Neural cell (in vitro differentiated cells): ENCODE data around the gene GTF2IRD1. TPM values are rescaled to one million over a fixed set of nuclear protein-coding genes. Genes with fewer than 3 reads are reported as not detected.
A peak's percentile ranks its signal among the peaks of the same experiment; 100 is the strongest.

ENCODE experiments used
- H2AFZ ChIP-seq: fragments of 200-600, 300-800 bp; sonication (generic), shearing (Covaris generic); 2 replicates; pipeline ENCODE4 v1.6.0; 2014; ENCODE audit warnings: low read depth, mild to moderate bottlenecking, antibody characterized with exemption, low read length, moderate library complexity
- H3F3A ChIP-seq: fragments of 200-600 bp; shearing (Covaris generic); 2 replicates; pipeline ENCODE4 v1.6.1; 2016; ENCODE audit warnings: mild to moderate bottlenecking, moderate library complexity, mixed read lengths, antibody characterized with exemption, low read length; ENCODE audit not compliant: insufficient read depth, poor library complexity, severe bottlenecking
- H3K27ac ChIP-seq: fragments of 200-600, 300-800 bp; sonication (generic), shearing (Covaris generic); 2 replicates; pipeline ENCODE4 v1.5.1; 2014; ENCODE audit warnings: mild to moderate bottlenecking, low read length, moderate library complexity
- H3K27me3 ChIP-seq: fragments of 300-800, 200-600 bp; sonication (generic), shearing (Covaris generic); 2 replicates; pipeline ENCODE4 v1.6.0; 2014; ENCODE audit warnings: mild to moderate bottlenecking, low read depth, low read length, moderate library complexity; ENCODE audit not compliant: insufficient read depth
- H3K36me3 ChIP-seq: fragments of 300-800, 200-600 bp; sonication (generic), shearing (Covaris generic); 2 replicates; pipeline ENCODE4 v1.5.1; 2014; ENCODE audit warnings: mild to moderate bottlenecking, antibody characterized with exemption, low read length, moderate library complexity; ENCODE audit not compliant: insufficient read depth
- H3K4me2 ChIP-seq: fragments of 300-800, 200-600 bp; sonication (generic), shearing (Covaris generic); 2 replicates; pipeline ENCODE4 v1.6.0; 2014; ENCODE audit warnings: mild to moderate bottlenecking, low read length
- H3K4me3 ChIP-seq: fragments of 300-800, 200-600 bp; sonication (generic), shearing (Covaris generic); 2 replicates; pipeline ENCODE4 v1.5.1; 2014; ENCODE audit warnings: mild to moderate bottlenecking, low read length, moderate library complexity
- H3K79me2 ChIP-seq: fragments of 200-600 bp; shearing (Covaris generic); replicated peaks from 2 replicates; pipeline ENCODE4 v1.6.0; 2014; ENCODE audit warnings: mild to moderate bottlenecking, low read length, moderate library complexity; ENCODE audit not compliant: insufficient read depth
- H3K9ac ChIP-seq: fragments of 300-800, 200-600 bp; sonication (generic), shearing (Covaris generic); 2 replicates; pipeline ENCODE4 v1.6.1; 2016; ENCODE audit warnings: mild to moderate bottlenecking, low read length, mixed read lengths
- H3K9me2 ChIP-seq: fragments of 200-600 bp; shearing (Covaris generic); 2 replicates; pipeline ENCODE4 v1.6.1; 2016; ENCODE audit warnings: mild to moderate bottlenecking, low read length, mixed read lengths; ENCODE audit not compliant: insufficient read depth
- H3K9me3 ChIP-seq: fragments of 200-600, 300-800 bp; sonication (generic), shearing (Covaris generic); 2 replicates; pipeline ENCODE4 v1.6.1; 2016; ENCODE audit warnings: mild to moderate bottlenecking, mixed run types, low read length, moderate library complexity, mixed read lengths
- H4K20me1 ChIP-seq: fragments of 200-600 bp; shearing (Covaris generic); 2 replicates; pipeline ENCODE4 v1.6.1; 2016; ENCODE audit warnings: mild to moderate bottlenecking, mixed run types; ENCODE audit not compliant: insufficient read depth
- EP300 ChIP-seq: fragments of 450-650 bp; conservative IDR thresholded peaks from 2 replicates; pipeline ENCODE4 v1.6.1; 2014; ENCODE audit warnings: antibody characterized with exemption, mild to moderate bottlenecking, moderate library complexity; ENCODE audit not compliant: poor library complexity, severe bottlenecking
- EZH2 ChIP-seq: fragments of 200-600, 300-800 bp; shearing (Covaris generic), sonication (generic); IDR thresholded peaks from 2 replicates; pipeline ENCODE4 v1.6.1; 2014; ENCODE audit warnings: antibody characterized with exemption, low read length, borderline replicate concordance, mild to moderate bottlenecking; ENCODE audit not compliant: insufficient read depth, poor library complexity, severe bottlenecking
- MXI1 ChIP-seq: fragments of 450-650 bp; conservative IDR thresholded peaks from 2 replicates; pipeline ENCODE4 v1.6.1; 2014; ENCODE audit warnings: antibody characterized with exemption, mild to moderate bottlenecking; ENCODE audit not compliant: poor library complexity, severe bottlenecking
- POLR2AphosphoS5 ChIP-seq: IDR thresholded peaks from 2 replicates; pipeline ENCODE4 v1.6.1; 2012
- RAD21 ChIP-seq: fragments of 450-650 bp; conservative IDR thresholded peaks from 2 replicates; pipeline ENCODE4 v1.6.1; 2014; ENCODE audit warnings: antibody characterized with exemption, mild to moderate bottlenecking, moderate library complexity
- REST ChIP-seq: IDR thresholded peaks from 2 replicates; pipeline ENCODE4 v1.6.1; 2012; ENCODE audit warnings: borderline replicate concordance
- SMC3 ChIP-seq: fragments of 450-650 bp; conservative IDR thresholded peaks from 2 replicates; pipeline ENCODE4 v1.6.1; 2014; ENCODE audit warnings: antibody characterized with exemption, mild to moderate bottlenecking, moderate library complexity; ENCODE audit not compliant: poor library complexity
- TAF1 ChIP-seq: IDR thresholded peaks from 2 replicates; pipeline ENCODE4 v1.6.1; 2012; ENCODE audit warnings: low read depth
- polyA plus RNA-seq: library from polyadenylated mRNA; depleted of rRNA; stranded (reverse); fragments of >200 nt; gene quantifications from 2 replicates; pipeline ENCODE4 v1.2.3, GENCODE V29; 2014
- TF ChIP-seq, protein P1 (sequence below): fragments of 450-650 bp; IDR thresholded peaks from 2 replicates; pipeline ENCODE4 v1.5.1; 2014; ENCODE audit warnings: antibody characterized with exemption, mild to moderate bottlenecking, moderate library complexity; ENCODE audit not compliant: poor library complexity, severe bottlenecking

Gene GTF2IRD1
- polyA plus RNA-seq, 1 donor from 2014 or later: 31.9 TPM

GRCh38 chr7:74464931-74465886 is 11.5 kb downstream of the GTF2IRD1 start:
- Histone ChIP-seq H2AFZ (no peak overlapping the region), H3K27ac (no peak overlapping the region), H3K4me3 (no peak overlapping the region), H4K20me1 (peaks cover 13% of the 10 kb centered on the region), H3K9me3 (no peaks in the 10 kb centered on the region), H3K79me2 (peaks cover 55% of the 10 kb centered on the region), H3K9ac (no peak overlapping the region), H3K4me2 (no peak overlapping the region), H3K36me3 (no peaks in the 10 kb centered on the region), H3K27me3 (no peaks in the 10 kb centered on the region), H3F3A (no peaks in the 10 kb centered on the region), H3K9me2 (no peaks in the 10 kb centered on the region)
- TF ChIP-seq POLR2AphosphoS5: no peak
- TF ChIP-seq, protein P1, sequence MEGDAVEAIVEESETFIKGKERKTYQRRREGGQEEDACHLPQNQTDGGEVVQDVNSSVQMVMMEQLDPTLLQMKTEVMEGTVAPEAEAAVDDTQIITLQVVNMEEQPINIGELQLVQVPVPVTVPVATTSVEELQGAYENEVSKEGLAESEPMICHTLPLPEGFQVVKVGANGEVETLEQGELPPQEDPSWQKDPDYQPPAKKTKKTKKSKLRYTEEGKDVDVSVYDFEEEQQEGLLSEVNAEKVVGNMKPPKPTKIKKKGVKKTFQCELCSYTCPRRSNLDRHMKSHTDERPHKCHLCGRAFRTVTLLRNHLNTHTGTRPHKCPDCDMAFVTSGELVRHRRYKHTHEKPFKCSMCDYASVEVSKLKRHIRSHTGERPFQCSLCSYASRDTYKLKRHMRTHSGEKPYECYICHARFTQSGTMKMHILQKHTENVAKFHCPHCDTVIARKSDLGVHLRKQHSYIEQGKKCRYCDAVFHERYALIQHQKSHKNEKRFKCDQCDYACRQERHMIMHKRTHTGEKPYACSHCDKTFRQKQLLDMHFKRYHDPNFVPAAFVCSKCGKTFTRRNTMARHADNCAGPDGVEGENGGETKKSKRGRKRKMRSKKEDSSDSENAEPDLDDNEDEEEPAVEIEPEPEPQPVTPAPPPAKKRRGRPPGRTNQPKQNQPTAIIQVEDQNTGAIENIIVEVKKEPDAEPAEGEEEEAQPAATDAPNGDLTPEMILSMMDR: no peak
- no peak for TF ChIP-seq RAD21
- no peak for TF ChIP-seq EP300
- no peak for TF ChIP-seq SMC3

- H3F3A ChIP-seq: no peaks in the 10 kb centered on the region
- H3K27ac ChIP-seq: peak overlapping the region; percentile 21
- H4K20me1 ChIP-seq: peaks cover 13% of the 10 kb centered on the region
- H3K36me3 ChIP-seq: no peaks in the 10 kb centered on the region
- H3K9me3 ChIP-seq: no peaks in the 10 kb centered on the region
- H3K4me3 ChIP-seq: no peak overlapping the region
- no peak overlapping the region for H3K4me2 ChIP-seq
- peaks cover 54% of the 10 kb centered on the region for H3K79me2 ChIP-seq
- H3K9ac ChIP-seq: peak overlapping the region; percentile 29
- no peaks in the 10 kb centered on the region for H3K9me2 ChIP-seq
- H2AFZ ChIP-seq: no peak overlapping the region
- TF ChIP-seq REST (no peak), EZH2 (no peak), TAF1 (no peak), EP300 (no peak), POLR2AphosphoS5 (no peak), RAD21 (no peak), MXI1 (no peak), SMC3 (no peak)
- TF ChIP-seq, protein P1: no peak
- no peaks in the 10 kb centered on the region for H3K27me3 ChIP-seq
Measured at GRCh38 chr7:74466196-74466813, 12.6 kb downstream of the GTF2IRD1 start.
